Measurements from ENCODE around the gene CLEC16A. TPM values are rescaled to one million over a fixed set of nuclear protein-coding genes. Genes with fewer than 3 reads are reported as not detected.

CLEC16A gene
- total RNA-seq, 1 experiment from 2014 or later: 10.8 TPM

GRCh38 chr16:11183035-11183812 lies 238.9 kb downstream of the CLEC16A start:
- no peak for DNase-seq (ENCODE audit: extremely low read depth, low read depth)

- DNase-seq (ENCODE audit: extremely low read depth, low read depth): no peak
Measured at GRCh38 chr16:11183951-11184350, 239.6 kb downstream of the CLEC16A start.

GRCh38 chr16:11187522-11188023 lies 243.2 kb downstream of the CLEC16A start:
- no peak for DNase-seq (ENCODE audit: extremely low read depth, low read depth)

- DNase-seq (ENCODE audit: extremely low read depth, low read depth): no peak
Measured at GRCh38 chr16:11188801-11189740, 244.7 kb downstream of the CLEC16A start.

- no peak for DNase-seq (ENCODE audit: extremely low read depth, low read depth)
Measured at GRCh38 chr16:11190588-11191560, 246.5 kb downstream of the CLEC16A start.

- DNase-seq (ENCODE audit: extremely low read depth, low read depth): no peak
Measured at GRCh38 chr16:11191665-11192064, 247.3 kb downstream of the CLEC16A start.

GRCh38 chr16:11193494-11193893 lies 249.1 kb downstream of the CLEC16A start:
- no peak for DNase-seq (ENCODE audit: extremely low read depth, low read depth)

- no peak for DNase-seq (ENCODE audit: extremely low read depth, low read depth)
Measured at GRCh38 chr16:11194913-11195312, 250.5 kb downstream of the CLEC16A start.

GRCh38 chr16:11196286-11196828 lies 252.0 kb downstream of the CLEC16A start:
- DNase-seq (ENCODE audit: extremely low read depth, low read depth): no peak

- no peak for DNase-seq (ENCODE audit: extremely low read depth, low read depth)
Measured at GRCh38 chr16:11198375-11198774, 254.0 kb downstream of the CLEC16A start.

- DNase-seq (ENCODE audit: extremely low read depth, low read depth): peak; percentile 7
Measured at GRCh38 chr16:11198828-11199227, 254.5 kb downstream of the CLEC16A start.

- DNase-seq (ENCODE audit: extremely low read depth, low read depth): no peak
Measured at GRCh38 chr16:11200592-11200991, 256.2 kb downstream of the CLEC16A start.

GRCh38 chr16:11201498-11202259 lies 257.3 kb downstream of the CLEC16A start:
- no peak for DNase-seq (ENCODE audit: extremely low read depth, low read depth)

GRCh38 chr16:11202260-11203091 lies 258.1 kb downstream of the CLEC16A start:
- DNase-seq (ENCODE audit: extremely low read depth, low read depth): no peak

GRCh38 chr16:11203111-11203623 lies 258.8 kb downstream of the CLEC16A start:
- no peak for DNase-seq (ENCODE audit: extremely low read depth, low read depth)

- no peak for DNase-seq (ENCODE audit: extremely low read depth, low read depth)
Measured at GRCh38 chr16:11204513-11205047, 260.2 kb downstream of the CLEC16A start.

GRCh38 chr16:11205065-11205699 lies 260.8 kb downstream of the CLEC16A start:
- no peak for DNase-seq (ENCODE audit: extremely low read depth, low read depth)

Data from NCI-H460 (cell line).